ENCODE measurements around the gene EPHB2.

Gene EPHB2

GRCh38 chr1:22865736-22866135, 155.1 kb downstream of the EPHB2 start:
- ATAC-seq (ENCODE audit: low read depth) (no peak), DNase-seq (ENCODE audit: low spot score) (no peak)
- Histone ChIP-seq H3K27ac (ENCODE audit: poor library complexity, severe bottlenecking) (no peak overlapping the region), H3K36me3 (ENCODE audit: low read depth) (peaks cover 6% of the 10 kb centered on the region), H3K27me3 (ENCODE audit: insufficient read depth, poor library complexity, severe bottlenecking) (no peaks in the 10 kb centered on the region), H3K4me1 (ENCODE audit: insufficient read depth, poor library complexity, severe bottlenecking) (peaks cover 20% of the 10 kb centered on the region), H3K4me3 (ENCODE audit: severe bottlenecking) (no peak overlapping the region), H3K9me3 (ENCODE audit: severe bottlenecking) (no peaks in the 10 kb centered on the region)
- TF ChIP-seq CTCF (IDR thresholded peaks at IDR 0.05; ENCODE audit: poor library complexity, severe bottlenecking): no peak

GRCh38 chr1:22866868-22867267, 156.2 kb downstream of the EPHB2 start:
- ATAC-seq (ENCODE audit: low read depth) (no peak), DNase-seq (ENCODE audit: low spot score) (no peak)
- no peak overlapping the region for H3K4me3 ChIP-seq (ENCODE audit: severe bottlenecking)
- H3K27ac ChIP-seq (ENCODE audit: poor library complexity, severe bottlenecking): no peak overlapping the region
- H3K36me3 ChIP-seq (ENCODE audit: low read depth): peaks cover 6% of the 10 kb centered on the region
- peaks cover 12% of the 10 kb centered on the region for H3K4me1 ChIP-seq (ENCODE audit: insufficient read depth, poor library complexity, severe bottlenecking)
- H3K9me3 ChIP-seq (ENCODE audit: severe bottlenecking): no peaks in the 10 kb centered on the region
- H3K27me3 ChIP-seq (ENCODE audit: insufficient read depth, poor library complexity, severe bottlenecking): no peaks in the 10 kb centered on the region
- no peak for TF ChIP-seq CTCF (IDR thresholded peaks at IDR 0.05; ENCODE audit: poor library complexity, severe bottlenecking)

- H3K4me1 ChIP-seq (ENCODE audit: insufficient read depth, poor library complexity, severe bottlenecking): peaks cover 10% of the 10 kb centered on the region
- H3K36me3 ChIP-seq (ENCODE audit: low read depth): peaks cover 6% of the 10 kb centered on the region
- no peak overlapping the region for H3K27ac ChIP-seq (ENCODE audit: poor library complexity, severe bottlenecking)
- no peak for TF ChIP-seq CTCF (IDR thresholded peaks at IDR 0.05; ENCODE audit: poor library complexity, severe bottlenecking)
- no peaks in the 10 kb centered on the region for H3K9me3 ChIP-seq (ENCODE audit: severe bottlenecking)
- DNase-seq (ENCODE audit: low spot score): no peak
- H3K27me3 ChIP-seq (ENCODE audit: insufficient read depth, poor library complexity, severe bottlenecking): no peaks in the 10 kb centered on the region
- no peak for ATAC-seq (ENCODE audit: low read depth)
- no peak overlapping the region for H3K4me3 ChIP-seq (ENCODE audit: severe bottlenecking)
These were observed 157.7 kb downstream of the EPHB2 start for GRCh38 chr1:22868331-22868730.

GRCh38 chr1:22869325-22869724, 158.7 kb downstream of the EPHB2 start:
- DNase-seq (ENCODE audit: low spot score) (no peak), ATAC-seq (ENCODE audit: low read depth) (no peak)
- peaks cover 10% of the 10 kb centered on the region for H3K4me1 ChIP-seq (ENCODE audit: insufficient read depth, poor library complexity, severe bottlenecking)
- H3K27ac ChIP-seq (ENCODE audit: poor library complexity, severe bottlenecking): no peak overlapping the region
- TF ChIP-seq CTCF (IDR thresholded peaks at IDR 0.05; ENCODE audit: poor library complexity, severe bottlenecking): no peak
- H3K36me3 ChIP-seq (ENCODE audit: low read depth): peaks cover 6% of the 10 kb centered on the region
- H3K4me3 ChIP-seq (ENCODE audit: severe bottlenecking): no peak overlapping the region
- no peaks in the 10 kb centered on the region for H3K27me3 ChIP-seq (ENCODE audit: insufficient read depth, poor library complexity, severe bottlenecking)
- H3K9me3 ChIP-seq (ENCODE audit: severe bottlenecking): no peaks in the 10 kb centered on the region

- H3K36me3 ChIP-seq (ENCODE audit: low read depth): peaks cover 4% of the 10 kb centered on the region
- ATAC-seq (ENCODE audit: low read depth): peak; percentile 83
- H3K4me1 ChIP-seq (ENCODE audit: insufficient read depth, poor library complexity, severe bottlenecking): peaks cover 10% of the 10 kb centered on the region
- no peak overlapping the region for H3K4me3 ChIP-seq (ENCODE audit: severe bottlenecking)
- peak overlapping the region; percentile 12 for H3K27ac ChIP-seq (ENCODE audit: poor library complexity, severe bottlenecking)
- no peaks in the 10 kb centered on the region for H3K27me3 ChIP-seq (ENCODE audit: insufficient read depth, poor library complexity, severe bottlenecking)
- TF ChIP-seq CTCF (IDR thresholded peaks at IDR 0.05; ENCODE audit: poor library complexity, severe bottlenecking): no peak
- no peak for DNase-seq (ENCODE audit: low spot score)
- no peaks in the 10 kb centered on the region for H3K9me3 ChIP-seq (ENCODE audit: severe bottlenecking)
These were observed 159.7 kb downstream of the EPHB2 start for GRCh38 chr1:22870201-22870871.
